GM12872 (cell line): Measurements from ENCODE around the gene BEST3.

Experiments used
- CTCF ChIP-seq: IDR thresholded peaks from 3 replicates; pipeline ENCODE4 v1.5.1; 2011; ENCODE audit warnings: low read depth, mild to moderate bottlenecking, low read length, moderate library complexity; ENCODE audit not compliant: insufficient read depth

The BEST3 gene

DNA sequence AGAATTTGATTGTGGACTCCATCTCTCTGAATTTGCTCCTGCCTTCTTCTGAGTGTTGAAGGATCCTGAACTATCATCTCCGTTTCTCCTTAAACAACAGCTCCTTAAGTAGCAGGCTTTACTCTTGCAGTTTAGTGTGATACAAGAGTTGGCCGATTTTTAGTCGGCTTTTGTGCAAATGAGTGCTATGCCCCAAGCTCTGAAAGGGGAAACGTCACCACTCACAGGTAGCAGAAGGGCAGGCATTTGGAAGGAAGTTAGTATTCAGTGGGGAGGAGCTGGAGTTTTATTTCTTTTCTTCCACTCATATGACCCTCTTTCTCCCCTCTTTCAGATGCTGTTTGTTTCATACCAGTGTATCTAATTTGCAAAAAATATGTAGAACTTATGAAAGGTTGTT lies 51.9 kb downstream of the BEST3 start:
- TF ChIP-seq CTCF: no peak

DNA sequence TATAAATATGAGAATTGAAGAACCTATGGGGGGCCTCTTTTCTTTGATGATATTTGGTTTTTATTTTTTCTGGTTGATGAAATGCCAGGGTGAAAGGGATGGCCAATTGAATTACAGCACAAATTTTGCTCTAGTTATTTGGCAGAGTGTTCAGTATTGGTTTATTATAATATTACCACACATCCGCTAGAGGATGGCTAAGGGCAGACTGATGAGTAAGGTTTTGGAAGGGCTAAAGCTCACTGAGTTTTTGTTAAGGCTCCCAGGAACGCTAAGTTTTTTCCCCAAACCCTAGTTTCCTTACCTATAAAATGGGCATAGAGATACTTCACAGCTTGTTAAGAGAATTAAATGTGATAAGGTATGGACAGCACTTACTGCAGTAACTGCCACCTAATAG lies 54.1 kb downstream of the BEST3 start:
- TF ChIP-seq CTCF: no peak

- TF ChIP-seq CTCF: no peak
Measured at GRCh38 chr12:69644511-69644910, 54.6 kb downstream of the BEST3 start.

- TF ChIP-seq CTCF: no peak
Measured at GRCh38 chr12:69642531-69642930, 56.6 kb downstream of the BEST3 start.

DNA sequence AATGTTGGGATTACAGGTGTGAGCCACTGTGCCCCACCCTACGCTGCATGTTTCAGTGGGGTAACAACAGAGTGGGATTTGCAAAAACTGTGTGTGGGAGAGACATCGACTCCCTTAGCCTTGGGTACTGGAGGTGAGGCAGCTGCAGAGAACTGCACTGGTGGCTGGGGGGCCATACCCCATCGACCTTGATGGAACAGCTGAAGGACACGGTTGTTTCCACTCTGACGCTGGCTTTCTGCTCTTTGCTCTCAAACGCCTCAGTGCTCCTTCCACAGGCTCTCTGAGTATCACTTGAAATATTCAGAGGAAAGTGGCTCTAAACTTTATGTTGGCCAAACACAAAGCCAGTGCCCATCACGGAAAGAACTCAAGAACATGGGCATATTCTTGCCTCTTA lies 57.6 kb downstream of the BEST3 start:
- TF ChIP-seq CTCF: no peak

DNA sequence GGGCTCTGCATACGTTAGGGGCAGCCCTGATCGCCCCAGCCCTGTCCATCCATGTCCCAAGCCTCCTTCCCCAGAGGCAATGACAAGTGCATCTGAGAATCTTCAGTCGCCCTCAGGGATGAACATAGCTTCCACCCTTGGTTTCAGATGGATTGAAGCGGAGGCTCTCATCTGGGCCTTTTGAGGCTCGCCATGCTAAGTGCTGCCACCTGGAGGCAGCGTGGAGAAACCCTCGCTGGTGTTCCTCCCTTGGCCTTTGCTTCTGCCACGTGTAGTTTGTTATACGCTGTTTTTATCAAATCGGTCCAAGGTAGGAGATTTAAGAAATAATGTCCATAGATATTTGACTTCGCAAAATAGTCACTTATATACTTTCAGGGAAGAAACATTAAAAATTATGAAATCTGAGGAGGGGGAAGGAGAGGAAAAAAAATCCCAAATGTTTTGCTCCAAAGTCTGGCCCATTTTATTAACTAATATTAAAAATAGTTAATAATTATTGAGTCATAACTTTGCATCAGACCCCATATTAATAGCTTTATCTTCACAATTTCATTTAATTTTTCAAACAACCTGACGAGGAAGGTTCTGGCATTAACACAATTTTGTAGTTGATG lies 59.6 kb downstream of the BEST3 start:
- peak; percentile 96 for TF ChIP-seq CTCF

GRCh38 chr12:69633061-69633460 lies 66.0 kb downstream of the BEST3 start:
- TF ChIP-seq CTCF: peak; percentile 34; the same call in 2 of the 3 replicates
